ENCODE measurements around the gene RAB37. TPM values are rescaled to one million over a fixed set of nuclear protein-coding genes. Genes with fewer than 3 reads are reported as not detected.

RAB37 gene
- total RNA-seq, 4 donors from 2014 or later: 0.87 to 4.4 (median 2.3) TPM

GRCh38 chr17:74764751-74765286 lies 27.8 kb downstream of the RAB37 start:
- no peak for DNase-seq (ENCODE audit: low spot score in 2 of 2)
- H3K4me1 ChIP-seq: peaks cover 0 to 85% (median 58%) of the 10 kb centered on the region in 4 donors
- H3K36me3 ChIP-seq: peaks cover 0 to 16% (median 0%) of the 10 kb centered on the region in 3 donors
- no peaks in the 10 kb centered on the region for H3K9me3 ChIP-seq
- H3K27me3 ChIP-seq: no peaks in the 10 kb centered on the region
- WGBS, 2 donors: 54 to 72% methylated on average over 4 of the region's 4 CpGs
- no peak overlapping the region for H3K4me3 ChIP-seq
- H3K27ac ChIP-seq: peak overlapping the region in 3 of 4 donors; percentile 72 to 91 (median 85)
- TF ChIP-seq, protein P1, sequence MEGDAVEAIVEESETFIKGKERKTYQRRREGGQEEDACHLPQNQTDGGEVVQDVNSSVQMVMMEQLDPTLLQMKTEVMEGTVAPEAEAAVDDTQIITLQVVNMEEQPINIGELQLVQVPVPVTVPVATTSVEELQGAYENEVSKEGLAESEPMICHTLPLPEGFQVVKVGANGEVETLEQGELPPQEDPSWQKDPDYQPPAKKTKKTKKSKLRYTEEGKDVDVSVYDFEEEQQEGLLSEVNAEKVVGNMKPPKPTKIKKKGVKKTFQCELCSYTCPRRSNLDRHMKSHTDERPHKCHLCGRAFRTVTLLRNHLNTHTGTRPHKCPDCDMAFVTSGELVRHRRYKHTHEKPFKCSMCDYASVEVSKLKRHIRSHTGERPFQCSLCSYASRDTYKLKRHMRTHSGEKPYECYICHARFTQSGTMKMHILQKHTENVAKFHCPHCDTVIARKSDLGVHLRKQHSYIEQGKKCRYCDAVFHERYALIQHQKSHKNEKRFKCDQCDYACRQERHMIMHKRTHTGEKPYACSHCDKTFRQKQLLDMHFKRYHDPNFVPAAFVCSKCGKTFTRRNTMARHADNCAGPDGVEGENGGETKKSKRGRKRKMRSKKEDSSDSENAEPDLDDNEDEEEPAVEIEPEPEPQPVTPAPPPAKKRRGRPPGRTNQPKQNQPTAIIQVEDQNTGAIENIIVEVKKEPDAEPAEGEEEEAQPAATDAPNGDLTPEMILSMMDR (IDR thresholded peaks at IDR 0.05): no peak
- TF ChIP-seq EP300 (IDR thresholded peaks at IDR 0.05) (no peak), POLR2A (IDR thresholded peaks at IDR 0.05) (no peak)

- no peaks in the 10 kb centered on the region for H3K9me3 ChIP-seq
- H3K4me1 ChIP-seq: peaks cover 0 to 77% (median 45%) of the 10 kb centered on the region in 4 donors
- H3K27ac ChIP-seq: peak overlapping the region in 3 of 4 donors; percentile 50 to 84 (median 82)
- no peaks in the 10 kb centered on the region for H3K27me3 ChIP-seq
- no peak overlapping the region for H3K4me3 ChIP-seq
- H3K36me3 ChIP-seq: peaks cover 0 to 31% (median 0%) of the 10 kb centered on the region in 3 donors
- DNase-seq (ENCODE audit: low spot score in 2 of 2): no peak
- TF ChIP-seq, protein P1 (IDR thresholded peaks at IDR 0.05): no peak
- no peak for TF ChIP-seq POLR2A (IDR thresholded peaks at IDR 0.05)
- TF ChIP-seq EP300 (IDR thresholded peaks at IDR 0.05): no peak
- 69 to 79% methylated on average over 2 of the region's 2 CpGs for WGBS, 2 donors
Observed at GRCh38 chr17:74766413-74766812, 29.4 kb downstream of the RAB37 start.

DNA sequence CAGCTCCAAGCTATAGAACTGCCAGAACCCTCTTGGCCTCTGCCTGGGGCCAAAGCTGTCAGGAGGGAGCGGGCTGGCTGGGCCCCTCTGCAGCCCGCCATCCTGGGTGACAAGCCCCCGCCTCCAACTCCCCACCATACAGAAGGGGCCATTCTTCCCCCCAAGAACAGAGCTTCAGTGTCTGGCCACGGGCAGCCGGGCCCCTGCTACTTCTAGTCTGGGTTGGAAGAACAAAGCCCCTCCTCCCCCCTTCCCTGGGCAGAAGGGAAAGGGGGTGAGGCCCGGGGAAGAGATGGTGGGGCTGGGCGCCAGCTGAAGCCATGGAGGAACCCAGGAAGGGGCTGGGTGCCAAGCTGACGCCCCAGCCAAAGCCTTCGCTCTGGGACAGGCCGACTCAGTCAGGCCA lies 30.1 kb downstream of the RAB37 start:
- 44 to 50% methylated on average over 9 to 10 of the region's 10 CpGs for WGBS, 2 donors
- TF ChIP-seq, protein P1 (IDR thresholded peaks at IDR 0.05): no peak
- TF ChIP-seq EP300 (IDR thresholded peaks at IDR 0.05): peak in 1 of 2 donors; percentile 65
- no peak for DNase-seq (ENCODE audit: low spot score in 2 of 2)

GRCh38 chr17:74768069-74768762 lies 31.2 kb downstream of the RAB37 start:
- 39 to 53% methylated on average over 17 of the region's 17 CpGs for WGBS, 2 donors
- peak overlapping the region; percentile 50 to 84 (median 73) for H3K27ac ChIP-seq
- DNase-seq (ENCODE audit: low spot score in 2 of 2): no peak
- no peaks in the 10 kb centered on the region for H3K27me3 ChIP-seq
- H3K36me3 ChIP-seq: peaks cover 0 to 49% (median 8%) of the 10 kb centered on the region in 3 donors
- H3K9me3 ChIP-seq: no peaks in the 10 kb centered on the region
- peaks cover 0 to 59% (median 28%) of the 10 kb centered on the region in 4 donors for H3K4me1 ChIP-seq
- TF ChIP-seq EP300 (IDR thresholded peaks at IDR 0.05): no peak
- TF ChIP-seq, protein P1 (IDR thresholded peaks at IDR 0.05): peak in 1 of 5 experiments; percentile 11
- H3K4me3 ChIP-seq: no peak overlapping the region

More for the DNA sequence above, 30.1 kb downstream of the RAB37 start:
- H3K27me3 ChIP-seq: no peaks in the 10 kb centered on the region
- no peak overlapping the region for H3K4me3 ChIP-seq
- peaks cover 0 to 38% (median under 1%) of the 10 kb centered on the region in 3 donors for H3K36me3 ChIP-seq
- H3K9me3 ChIP-seq: no peaks in the 10 kb centered on the region
- peaks cover 0 to 70% (median 39%) of the 10 kb centered on the region in 4 donors for H3K4me1 ChIP-seq
- H3K27ac ChIP-seq: peak overlapping the region; percentile 50 to 84 (median 73)

- Histone ChIP-seq H3K4me3 (no peak overlapping the region), H3K4me1 (peaks cover 0 to 56% (median 23%) of the 10 kb centered on the region in 4 donors), H3K27ac (peak overlapping the region in 3 of 4 donors; percentile 64 to 84 (median 82)), H3K27me3 (no peaks in the 10 kb centered on the region), H3K9me3 (no peaks in the 10 kb centered on the region), H3K36me3 (peaks cover 0 to 54% (median 8%) of the 10 kb centered on the region in 3 donors)
- TF ChIP-seq, protein P1 (IDR thresholded peaks at IDR 0.05): no peak
- TF ChIP-seq POLR2A (IDR thresholded peaks at IDR 0.05): no peak
- TF ChIP-seq EP300 (IDR thresholded peaks at IDR 0.05): no peak
- DNase-seq (ENCODE audit: low spot score in 2 of 2): no peak
- 67 to 74% methylated on average over 7 of the region's 7 CpGs for WGBS, 2 donors
Observed at GRCh38 chr17:74768763-74769114, 31.7 kb downstream of the RAB37 start.

All from tibial nerve (tissue), 4 donors.